ENCODE measurements around the gene CMTM7. TPM values are rescaled to one million over a fixed set of nuclear protein-coding genes. Genes with fewer than 3 reads are reported as not detected.

The CMTM7 gene
- total RNA-seq, 1 experiment from 2014 or later, result 62.6 TPM

DNA sequence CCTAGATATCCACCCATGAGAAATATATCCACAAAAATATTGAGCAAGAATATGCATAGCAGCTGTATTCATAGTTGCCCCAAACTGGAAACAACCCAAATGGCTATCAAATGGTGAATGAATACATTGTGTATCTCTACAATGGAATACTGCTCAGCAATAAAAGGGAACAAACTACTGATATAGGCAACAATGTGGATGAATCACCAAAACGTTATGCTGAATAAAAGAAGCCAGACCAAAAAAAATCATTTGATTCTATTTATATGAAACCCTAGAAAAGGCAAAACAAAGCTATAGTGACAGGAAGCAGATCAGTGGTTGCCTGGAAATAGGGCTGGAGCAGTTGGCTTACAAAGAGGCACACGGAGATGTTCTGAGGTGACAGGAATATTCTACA, 15.5 kb upstream of the CMTM7 start:
- Histone ChIP-seq H3K27me3 (ENCODE audit: insufficient read depth, low read length) (no peaks in the 10 kb centered on the region), H3K9me2 (ENCODE audit: insufficient read depth) (no peaks in the 10 kb centered on the region), H3K4me2 (ENCODE audit: low read length) (no peak overlapping the region), H3K79me2 (ENCODE audit: insufficient read depth, low read length) (no peaks in the 10 kb centered on the region), H3K4me1 (ENCODE audit: control insufficient read depth in 1 of 2, insufficient read depth in 2 of 2, low read length in 2 of 2) (peaks cover 0 to 4% of the 10 kb centered on the region in 2 experiments; a peak in 1 of 4 replicates), H4K20me1 (ENCODE audit: insufficient read depth) (no peaks in the 10 kb centered on the region), H3K9ac (ENCODE audit: low read length) (no peak overlapping the region), H3K9me3 (ENCODE audit: control insufficient read depth in 1 of 2, insufficient read depth in 1 of 2, low read depth in 1 of 2, low read length in 2 of 2) (no peaks in the 10 kb centered on the region), H3K27ac (ENCODE audit: low read depth, low read length) (no peak overlapping the region), H3K36me3 (ENCODE audit: control insufficient read depth in 1 of 2, insufficient read depth in 2 of 2, low read length in 2 of 2) (no peaks in the 10 kb centered on the region), H2AFZ (ENCODE audit: low read depth, low read length, poor library complexity, severe bottlenecking) (no peak overlapping the region), H3K4me3 (replicated peaks in 1 of 2; ENCODE audit: low read depth in 1 of 2, low read length in 2 of 2) (no peak overlapping the region)
- intact Hi-C loops (cut with micrococcal nuclease), result no loop called here
- TF ChIP-seq EGR1 (IDR thresholded peaks at IDR 0.05; ENCODE audit: low read depth) (no peak), POLR2AphosphoS5 (IDR thresholded peaks at IDR 0.05; ENCODE audit: low read depth, low read length) (no peak), RAD21 (IDR thresholded peaks at IDR 0.05; ENCODE audit: low read depth) (no peak), SP1 (IDR thresholded peaks at IDR 0.05; ENCODE audit: low read depth) (no peak), CTCF (IDR thresholded peaks at IDR 0.05 in 2 of 3, conservative IDR thresholded peaks at IDR 0.05 in 1 of 3; ENCODE audit: borderline replicate concordance in 1 of 3, insufficient read depth in 1 of 3, low read depth in 2 of 3, low read length in 2 of 3) (no peak), POLR2A (IDR thresholded peaks at IDR 0.05; ENCODE audit: borderline replicate concordance, extremely low read depth, insufficient read depth, insufficient read length) (no peak), TCF7L2 (IDR thresholded peaks at IDR 0.05; ENCODE audit: borderline replicate concordance, extremely low read depth, insufficient read depth, insufficient read length) (no peak), EZH2 (IDR thresholded peaks at IDR 0.05) (no peak), ZNF274 (IDR thresholded peaks at IDR 0.05; ENCODE audit: low read depth, low read length) (no peak), CEBPB (IDR thresholded peaks at IDR 0.05; ENCODE audit: low read depth) (no peak), EZH2phosphoT487 (IDR thresholded peaks at IDR 0.05; ENCODE audit: borderline replicate concordance) (no peak), JUND (IDR thresholded peaks at IDR 0.05) (no peak), SRF (IDR thresholded peaks at IDR 0.05; ENCODE audit: low read depth) (no peak)
- TF ChIP-seq, protein P1, sequence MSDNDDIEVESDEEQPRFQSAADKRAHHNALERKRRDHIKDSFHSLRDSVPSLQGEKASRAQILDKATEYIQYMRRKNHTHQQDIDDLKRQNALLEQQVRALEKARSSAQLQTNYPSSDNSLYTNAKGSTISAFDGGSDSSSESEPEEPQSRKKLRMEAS (IDR thresholded peaks at IDR 0.05), result no peak
- TF ChIP-seq, protein P2, sequence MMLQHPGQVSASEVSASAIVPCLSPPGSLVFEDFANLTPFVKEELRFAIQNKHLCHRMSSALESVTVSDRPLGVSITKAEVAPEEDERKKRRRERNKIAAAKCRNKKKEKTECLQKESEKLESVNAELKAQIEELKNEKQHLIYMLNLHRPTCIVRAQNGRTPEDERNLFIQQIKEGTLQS (IDR thresholded peaks at IDR 0.05), result no peak
- TF ChIP-seq, protein P3, sequence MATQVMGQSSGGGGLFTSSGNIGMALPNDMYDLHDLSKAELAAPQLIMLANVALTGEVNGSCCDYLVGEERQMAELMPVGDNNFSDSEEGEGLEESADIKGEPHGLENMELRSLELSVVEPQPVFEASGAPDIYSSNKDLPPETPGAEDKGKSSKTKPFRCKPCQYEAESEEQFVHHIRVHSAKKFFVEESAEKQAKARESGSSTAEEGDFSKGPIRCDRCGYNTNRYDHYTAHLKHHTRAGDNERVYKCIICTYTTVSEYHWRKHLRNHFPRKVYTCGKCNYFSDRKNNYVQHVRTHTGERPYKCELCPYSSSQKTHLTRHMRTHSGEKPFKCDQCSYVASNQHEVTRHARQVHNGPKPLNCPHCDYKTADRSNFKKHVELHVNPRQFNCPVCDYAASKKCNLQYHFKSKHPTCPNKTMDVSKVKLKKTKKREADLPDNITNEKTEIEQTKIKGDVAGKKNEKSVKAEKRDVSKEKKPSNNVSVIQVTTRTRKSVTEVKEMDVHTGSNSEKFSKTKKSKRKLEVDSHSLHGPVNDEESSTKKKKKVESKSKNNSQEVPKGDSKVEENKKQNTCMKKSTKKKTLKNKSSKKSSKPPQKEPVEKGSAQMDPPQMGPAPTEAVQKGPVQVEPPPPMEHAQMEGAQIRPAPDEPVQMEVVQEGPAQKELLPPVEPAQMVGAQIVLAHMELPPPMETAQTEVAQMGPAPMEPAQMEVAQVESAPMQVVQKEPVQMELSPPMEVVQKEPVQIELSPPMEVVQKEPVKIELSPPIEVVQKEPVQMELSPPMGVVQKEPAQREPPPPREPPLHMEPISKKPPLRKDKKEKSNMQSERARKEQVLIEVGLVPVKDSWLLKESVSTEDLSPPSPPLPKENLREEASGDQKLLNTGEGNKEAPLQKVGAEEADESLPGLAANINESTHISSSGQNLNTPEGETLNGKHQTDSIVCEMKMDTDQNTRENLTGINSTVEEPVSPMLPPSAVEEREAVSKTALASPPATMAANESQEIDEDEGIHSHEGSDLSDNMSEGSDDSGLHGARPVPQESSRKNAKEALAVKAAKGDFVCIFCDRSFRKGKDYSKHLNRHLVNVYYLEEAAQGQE (IDR thresholded peaks at IDR 0.05; ENCODE audit: low read depth), result no peak
- POLR2A ChIA-PET, result no interaction called here
- RAD21 ChIA-PET (ENCODE audit: low non-redundant PET in 1 of 2, low total read pairs in 2 of 2, uncharacterized antibody in 2 of 2, unreplicated experiment in 2 of 2), result interaction anchor here in 1 of 2 experiments (0.7 to 2.1 kb wide), 2 partner anchors 92 to 94 kb away, joined by 3 to 8 read pairs (median 4); no protein-coding TSS in a partner anchor
- DNase-seq (ENCODE audit: low read depth, low spot score) (no peak), ATAC-seq (no peak)
- CTCF ChIA-PET, result interaction anchor here (1.9 to 4.1 kb wide), 5 partner anchors 11 to 289 kb away, joined by 6 to 39 read pairs (median 13); partner anchors contain the start of gene CMTM7
- no TSS peak for BruUV-seq (replicated peaks)

All from HCT116 (cell line).